ENCODE data around the gene SNTG2.

SNTG2 gene

GRCh38 chr2:1002350-1002749 is 51.7 kb downstream of the SNTG2 start:
- no peak for DNase-seq (ENCODE audit: low spot score)

- no peak for DNase-seq (ENCODE audit: low spot score)
These were observed 53.7 kb downstream of the SNTG2 start for GRCh38 chr2:1004398-1004797.

GRCh38 chr2:1010415-1010930 is 59.8 kb downstream of the SNTG2 start:
- DNase-seq (ENCODE audit: low spot score): no peak

GRCh38 chr2:1011006-1011405 is 60.4 kb downstream of the SNTG2 start:
- DNase-seq (ENCODE audit: low spot score): no peak

- DNase-seq (ENCODE audit: low spot score): no peak
These were observed 61.3 kb downstream of the SNTG2 start for GRCh38 chr2:1011985-1012384.

- no peak for DNase-seq (ENCODE audit: low spot score)
These were observed 64.2 kb downstream of the SNTG2 start for GRCh38 chr2:1014802-1015201.

GRCh38 chr2:1016500-1016899 is 65.9 kb downstream of the SNTG2 start:
- no peak for DNase-seq (ENCODE audit: low spot score)

GRCh38 chr2:1017827-1018226 is 67.2 kb downstream of the SNTG2 start:
- no peak for DNase-seq (ENCODE audit: low spot score)

- no peak for DNase-seq (ENCODE audit: low spot score)
These were observed 69.6 kb downstream of the SNTG2 start for GRCh38 chr2:1020206-1020605.

- no peak for DNase-seq (ENCODE audit: low spot score)
These were observed 71.5 kb downstream of the SNTG2 start for GRCh38 chr2:1022178-1022577.

- no peak for DNase-seq (ENCODE audit: low spot score)
These were observed 74.3 kb downstream of the SNTG2 start for GRCh38 chr2:1024981-1025380.

GRCh38 chr2:1026141-1026540 is 75.5 kb downstream of the SNTG2 start:
- no peak for DNase-seq (ENCODE audit: low spot score)

GRCh38 chr2:1028831-1029230 is 78.2 kb downstream of the SNTG2 start:
- no peak for DNase-seq (ENCODE audit: low spot score)

- DNase-seq (ENCODE audit: low spot score): no peak
These were observed 81.4 kb downstream of the SNTG2 start for GRCh38 chr2:1032030-1032429.

GRCh38 chr2:1033069-1033468 is 82.4 kb downstream of the SNTG2 start:
- DNase-seq (ENCODE audit: low spot score): no peak

GRCh38 chr2:1037066-1037465 is 86.4 kb downstream of the SNTG2 start:
- no peak for DNase-seq (ENCODE audit: low spot score)

GRCh38 chr2:1039549-1039948 is 88.9 kb downstream of the SNTG2 start:
- no peak for DNase-seq (ENCODE audit: low spot score)

GRCh38 chr2:1041012-1041805 is 90.6 kb downstream of the SNTG2 start:
- DNase-seq (ENCODE audit: low spot score): no peak

GRCh38 chr2:1045109-1045508 is 94.5 kb downstream of the SNTG2 start:
- no peak for DNase-seq (ENCODE audit: low spot score)

GRCh38 chr2:1046067-1046466 is 95.4 kb downstream of the SNTG2 start:
- DNase-seq (ENCODE audit: low spot score): no peak

GRCh38 chr2:1047485-1047884 is 96.8 kb downstream of the SNTG2 start:
- DNase-seq (ENCODE audit: low spot score): no peak

GRCh38 chr2:1049691-1050090 is 99.0 kb downstream of the SNTG2 start:
- DNase-seq (ENCODE audit: low spot score): no peak

- DNase-seq (ENCODE audit: low spot score): no peak
These were observed 100.4 kb downstream of the SNTG2 start for GRCh38 chr2:1051075-1051474.

GRCh38 chr2:1052771-1053191 is 102.1 kb downstream of the SNTG2 start:
- DNase-seq (ENCODE audit: low spot score): no peak
